Sigmoid colon (tissue), 4 donors: Measurements from ENCODE around the gene SNAP29.

ENCODE experiments used
- EP300 ChIP-seq, 4 donors: sonication (generic); formaldehyde crosslinking; IDR thresholded peaks; one replicate each; pipeline ENCODE4 v1.6.1; 2017; ENCODE audit warnings: antibody characterized with exemption in 4 of 4
- TF ChIP-seq, protein P1 (sequence below), 4 experiments: fragments of 450-650 bp in 3 of 4; fragments of 200-600 bp in 1 of 4; IDR thresholded peaks; one replicate each; pipeline ENCODE4 v1.5.1; 2016 to 2019; ENCODE audit warnings: antibody characterized with exemption in 4 of 4, mild to moderate bottlenecking in 3 of 4, moderate library complexity in 2 of 4

DNA sequence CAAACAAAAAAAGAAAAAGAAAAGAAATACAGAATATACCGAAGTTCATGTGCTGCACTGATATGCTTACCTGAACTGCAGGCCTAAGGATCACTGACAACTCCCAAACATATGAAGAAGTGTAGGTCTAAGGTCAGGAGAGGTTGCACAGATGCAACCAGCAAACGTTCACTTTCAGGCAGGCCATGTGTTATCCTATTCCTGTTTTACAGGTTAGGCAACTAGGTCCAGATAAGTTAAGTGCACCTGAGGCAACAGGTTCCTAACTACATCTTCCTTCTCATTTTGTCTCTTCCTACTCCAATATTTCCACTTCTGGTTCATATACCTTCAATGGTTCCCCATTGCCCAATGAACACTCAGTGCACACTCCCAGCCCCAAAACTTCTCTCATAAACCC, 15.3 kb upstream of the SNAP29 start:
- no peak for TF ChIP-seq EP300 (IDR thresholded peaks at IDR 0.05)
- TF ChIP-seq, protein P1, sequence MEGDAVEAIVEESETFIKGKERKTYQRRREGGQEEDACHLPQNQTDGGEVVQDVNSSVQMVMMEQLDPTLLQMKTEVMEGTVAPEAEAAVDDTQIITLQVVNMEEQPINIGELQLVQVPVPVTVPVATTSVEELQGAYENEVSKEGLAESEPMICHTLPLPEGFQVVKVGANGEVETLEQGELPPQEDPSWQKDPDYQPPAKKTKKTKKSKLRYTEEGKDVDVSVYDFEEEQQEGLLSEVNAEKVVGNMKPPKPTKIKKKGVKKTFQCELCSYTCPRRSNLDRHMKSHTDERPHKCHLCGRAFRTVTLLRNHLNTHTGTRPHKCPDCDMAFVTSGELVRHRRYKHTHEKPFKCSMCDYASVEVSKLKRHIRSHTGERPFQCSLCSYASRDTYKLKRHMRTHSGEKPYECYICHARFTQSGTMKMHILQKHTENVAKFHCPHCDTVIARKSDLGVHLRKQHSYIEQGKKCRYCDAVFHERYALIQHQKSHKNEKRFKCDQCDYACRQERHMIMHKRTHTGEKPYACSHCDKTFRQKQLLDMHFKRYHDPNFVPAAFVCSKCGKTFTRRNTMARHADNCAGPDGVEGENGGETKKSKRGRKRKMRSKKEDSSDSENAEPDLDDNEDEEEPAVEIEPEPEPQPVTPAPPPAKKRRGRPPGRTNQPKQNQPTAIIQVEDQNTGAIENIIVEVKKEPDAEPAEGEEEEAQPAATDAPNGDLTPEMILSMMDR (IDR thresholded peaks at IDR 0.05), result no peak
